Measurements from ENCODE around the gene PAQR6. TPM values are rescaled to one million over a fixed set of nuclear protein-coding genes. Genes with fewer than 3 reads are reported as not detected.

PAQR6 gene
- total and polyA plus RNA-seq, 9 donors = 0.25 to 1.8 (median 0.73) TPM

- TF ChIP-seq CTCF (IDR thresholded peaks at IDR 0.05) (no peak), POLR2A (IDR thresholded peaks at IDR 0.05) (no peak), EP300 (IDR thresholded peaks at IDR 0.05) (no peak)
- Histone ChIP-seq H3K36me3 (no peaks in the 10 kb centered on the region), H3K4me1 (ENCODE audit: insufficient read depth) (no peaks in the 10 kb centered on the region), H3K27ac (no peak overlapping the region), H3K9me3 (no peaks in the 10 kb centered on the region), H3K27me3 (no peaks in the 10 kb centered on the region), H3K4me3 (no peak overlapping the region)
- DNase-seq = no peak
- intact Hi-C loops (cut with DNase I) = loop anchor here in 3 of 4 donors (2.0 to 5.0 kb wide), 3 partner anchors 74 to 135 kb away; partner anchors contain the start of gene SEMA4A (in 1 of the 3)
- WGBS, 3 donors = 78 to 88% (median 87%) methylated on average over 2 of the region's 2 CpGs
These were observed 21.7 kb downstream of the PAQR6 start for GRCh38 chr1:156226116-156226538.

GRCh38 chr1:156225677-156226014, 22.2 kb downstream of the PAQR6 start:
- no peaks in the 10 kb centered on the region for H3K9me3 ChIP-seq
- H3K27me3 ChIP-seq = no peaks in the 10 kb centered on the region
- no peak overlapping the region for H3K4me3 ChIP-seq
- H3K27ac ChIP-seq = no peak overlapping the region
- DNase-seq = no peak
- intact Hi-C loops (cut with DNase I) = loop anchor here (1.0 to 5.0 kb wide), 5 partner anchors 73 to 135 kb away; partner anchors contain the start of gene SEMA4A (in 1 of the 4)
- no peaks in the 10 kb centered on the region for H3K4me1 ChIP-seq (ENCODE audit: insufficient read depth)
- H3K36me3 ChIP-seq = no peaks in the 10 kb centered on the region
- no peak for TF ChIP-seq POLR2A (IDR thresholded peaks at IDR 0.05)
- no peak for TF ChIP-seq CTCF (IDR thresholded peaks at IDR 0.05)
- no peak for TF ChIP-seq EP300 (IDR thresholded peaks at IDR 0.05)
- 8 to 17% (median 11%) methylated on average over 2 of the region's 2 CpGs for WGBS, 3 donors

GRCh38 chr1:156221986-156222692, 25.7 kb downstream of the PAQR6 start:
- Histone ChIP-seq H3K36me3 (no peaks in the 10 kb centered on the region), H3K27me3 (no peaks in the 10 kb centered on the region), H3K4me3 (no peak overlapping the region), H3K4me1 (ENCODE audit: insufficient read depth) (no peaks in the 10 kb centered on the region), H3K9me3 (no peaks in the 10 kb centered on the region), H3K27ac (no peak overlapping the region)
- intact Hi-C loops (cut with DNase I) = loop anchor here in 1 of 4 donors (5.0 kb wide), 1 partner anchor 130 kb away; no protein-coding TSS in a partner anchor
- no peak for DNase-seq
- WGBS, 3 donors = 89 to 94% (median 91%) methylated on average over 13 of the region's 13 CpGs
- no peak for TF ChIP-seq CTCF (IDR thresholded peaks at IDR 0.05)
- TF ChIP-seq EP300 (IDR thresholded peaks at IDR 0.05) = no peak
- TF ChIP-seq POLR2A (IDR thresholded peaks at IDR 0.05) = no peak

- no peaks in the 10 kb centered on the region for H3K4me1 ChIP-seq (ENCODE audit: insufficient read depth)
- no peak overlapping the region for H3K27ac ChIP-seq
- TF ChIP-seq POLR2A (IDR thresholded peaks at IDR 0.05) (no peak), CTCF (IDR thresholded peaks at IDR 0.05) (no peak), EP300 (IDR thresholded peaks at IDR 0.05) (no peak)
- H3K27me3 ChIP-seq = no peaks in the 10 kb centered on the region
- intact Hi-C loops (cut with DNase I) = loop anchor here in 1 of 4 donors (5.0 kb wide), 1 partner anchor 128 kb away; no protein-coding TSS in a partner anchor
- H3K9me3 ChIP-seq = no peaks in the 10 kb centered on the region
- no peak for DNase-seq
- H3K4me3 ChIP-seq = no peak overlapping the region
- WGBS, 3 donors = 95 to 96% (median 96%) methylated on average over 9 of the region's 9 CpGs
- H3K36me3 ChIP-seq = no peaks in the 10 kb centered on the region
These were observed 27.6 kb downstream of the PAQR6 start for GRCh38 chr1:156220226-156220625.
